ENCODE data around the gene BTN3A1. TPM values are rescaled to one million over a fixed set of nuclear protein-coding genes. Genes with fewer than 3 reads are reported as not detected.
"Not testable (repeated sequence)": the region's sequence is repeated elsewhere in the genome, so short reads cannot be mapped to it uniquely, and the experiment has no call there.

BTN3A1 gene
- total and polyA plus RNA-seq, 12 donors = 3.9 to 44.3 (median 8.6) TPM

DNA sequence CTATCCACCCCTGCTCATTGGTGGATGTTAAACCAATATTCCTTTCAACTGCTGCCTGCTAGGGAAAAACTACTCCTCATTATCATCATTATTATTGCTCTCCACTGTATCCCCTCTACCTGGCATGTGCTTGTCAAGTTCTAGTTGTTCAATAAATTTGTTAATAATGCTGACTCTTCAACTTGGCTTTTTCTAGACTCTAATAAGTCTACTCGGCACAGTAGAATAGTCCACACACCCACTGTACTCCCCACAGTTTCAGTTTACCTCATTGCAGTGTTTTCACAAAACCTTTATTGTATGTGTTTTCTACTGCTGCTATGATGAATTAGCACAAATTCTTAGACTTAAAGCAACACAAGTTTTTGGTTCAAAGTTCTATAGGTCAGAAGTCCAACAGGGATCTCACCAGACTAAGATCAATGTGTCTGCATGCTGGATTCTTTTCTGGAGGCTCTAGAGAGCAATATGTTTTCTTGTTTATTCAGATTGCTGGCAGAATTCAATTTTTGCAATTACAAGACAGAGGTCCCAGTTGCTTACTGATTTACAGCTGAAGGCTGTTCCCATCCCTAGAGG lies 13.1 kb downstream of the BTN3A1 start:
- intact Hi-C loops (cut with DNase I) = no loop called here
- H3K36me3 ChIP-seq = peaks cover 0 to 52% (median 12%) of the 10 kb centered on the region in 9 donors
- WGBS, 2 donors = 86 to 94% methylated on average over 1 of the region's 1 CpG
- peaks cover 0 to 21% (median 0%) of the 10 kb centered on the region in 11 donors for H3K9me3 ChIP-seq
- H3K4me1 ChIP-seq = peaks cover 0 to 2% (median 0%) of the 10 kb centered on the region in 9 donors
- ATAC-seq (no peak), DNase-seq (no peak)
- no peak overlapping the region for H3K27ac ChIP-seq
- TF ChIP-seq, protein P1, sequence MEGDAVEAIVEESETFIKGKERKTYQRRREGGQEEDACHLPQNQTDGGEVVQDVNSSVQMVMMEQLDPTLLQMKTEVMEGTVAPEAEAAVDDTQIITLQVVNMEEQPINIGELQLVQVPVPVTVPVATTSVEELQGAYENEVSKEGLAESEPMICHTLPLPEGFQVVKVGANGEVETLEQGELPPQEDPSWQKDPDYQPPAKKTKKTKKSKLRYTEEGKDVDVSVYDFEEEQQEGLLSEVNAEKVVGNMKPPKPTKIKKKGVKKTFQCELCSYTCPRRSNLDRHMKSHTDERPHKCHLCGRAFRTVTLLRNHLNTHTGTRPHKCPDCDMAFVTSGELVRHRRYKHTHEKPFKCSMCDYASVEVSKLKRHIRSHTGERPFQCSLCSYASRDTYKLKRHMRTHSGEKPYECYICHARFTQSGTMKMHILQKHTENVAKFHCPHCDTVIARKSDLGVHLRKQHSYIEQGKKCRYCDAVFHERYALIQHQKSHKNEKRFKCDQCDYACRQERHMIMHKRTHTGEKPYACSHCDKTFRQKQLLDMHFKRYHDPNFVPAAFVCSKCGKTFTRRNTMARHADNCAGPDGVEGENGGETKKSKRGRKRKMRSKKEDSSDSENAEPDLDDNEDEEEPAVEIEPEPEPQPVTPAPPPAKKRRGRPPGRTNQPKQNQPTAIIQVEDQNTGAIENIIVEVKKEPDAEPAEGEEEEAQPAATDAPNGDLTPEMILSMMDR (IDR thresholded peaks at IDR 0.05) = no peak
- H3K4me3 ChIP-seq = no peak overlapping the region
- no peaks in the 10 kb centered on the region for H3K27me3 ChIP-seq

DNA sequence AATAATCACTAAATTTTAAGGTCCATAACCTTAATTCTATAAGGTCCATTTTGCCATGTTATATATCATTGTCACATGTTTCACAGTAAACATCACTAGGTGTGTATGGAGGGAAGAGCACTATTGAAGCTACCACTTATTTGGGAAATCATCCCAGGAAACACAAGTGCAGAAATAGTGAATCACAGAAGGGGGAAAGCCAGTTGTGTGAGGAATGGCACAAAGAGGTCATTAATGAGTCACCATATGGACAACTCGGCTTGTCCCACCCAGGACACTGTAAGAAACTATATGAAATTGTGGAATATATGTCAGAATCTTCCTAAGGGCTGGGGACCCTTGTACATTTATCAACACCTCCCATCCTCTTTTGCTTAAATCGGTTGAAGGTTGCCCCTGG lies 13.7 kb downstream of the BTN3A1 start:
- Histone ChIP-seq H3K9me3 (peaks cover 0 to 21% (median 0%) of the 10 kb centered on the region in 11 donors), H3K27me3 (no peaks in the 10 kb centered on the region), H3K27ac (no peak overlapping the region), H3K36me3 (peaks cover 0 to 45% (median 8%) of the 10 kb centered on the region in 9 donors), H3K4me3 (no peak overlapping the region), H3K4me1 (peaks cover 0 to 9% (median 4%) of the 10 kb centered on the region in 9 donors)
- 93 to 94% methylated on average over 2 of the region's 2 CpGs for WGBS, 2 donors
- intact Hi-C loops (cut with DNase I) = no loop called here
- ATAC-seq (no peak), DNase-seq (no peak)
- TF ChIP-seq, protein P1 (IDR thresholded peaks at IDR 0.05) = no peak

DNA sequence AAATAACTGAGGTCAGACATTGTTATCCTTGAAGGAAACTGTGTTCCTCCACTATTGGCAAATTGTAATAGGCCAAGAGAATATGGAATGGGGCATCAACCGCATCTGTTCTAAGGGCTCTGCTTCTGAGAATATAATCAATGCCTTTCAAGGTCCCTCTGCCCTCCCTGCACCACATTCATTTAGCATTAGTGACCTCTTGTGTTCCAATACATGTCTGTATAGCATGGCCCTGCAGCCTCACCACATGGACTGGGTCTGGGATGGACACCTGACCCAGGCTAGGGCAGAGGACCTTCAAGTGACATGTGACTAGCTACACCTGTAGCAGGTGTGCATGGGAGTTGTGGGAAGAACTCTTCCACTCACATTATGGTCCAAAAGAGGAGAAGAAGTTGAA lies 14.2 kb downstream of the BTN3A1 start:
- TF ChIP-seq, protein P1 (IDR thresholded peaks at IDR 0.05) = no peak
- whole genome bisulfite sequencing, 2 donors = 100% methylated on average over 1 of the region's 1 CpG
- no peak for ATAC-seq

DNA sequence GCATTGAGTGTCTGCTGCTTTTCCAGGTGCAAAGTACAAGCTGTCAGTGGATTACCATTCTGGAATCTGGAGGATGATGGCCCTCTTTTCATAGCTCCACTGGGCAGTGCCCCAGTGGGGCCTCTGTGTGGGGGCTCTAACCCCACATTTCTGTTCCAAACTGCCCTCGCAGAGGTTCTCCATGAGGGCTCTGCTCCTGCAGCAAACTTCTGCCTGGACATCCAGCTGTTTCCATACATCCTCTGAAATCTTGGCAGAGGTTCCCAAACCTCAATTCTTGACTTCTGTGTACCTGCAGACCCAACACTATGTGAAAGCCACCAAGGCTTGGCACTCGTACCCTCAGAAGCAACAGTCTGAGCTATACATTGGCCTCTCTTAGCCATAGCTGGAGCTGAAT lies 16.0 kb downstream of the BTN3A1 start:
- ATAC-seq; H3K27me3 ChIP-seq; DNase-seq; H3K4me3 ChIP-seq; H3K27ac ChIP-seq; intact Hi-C loops (cut with DNase I): not testable (repeated sequence)
- H3K4me1 ChIP-seq = peaks cover 0 to 23% (median 15%) of the 10 kb centered on the region in 9 donors
- H3K9me3 ChIP-seq = peaks cover 0 to 21% (median 0%) of the 10 kb centered on the region in 11 donors
- WGBS, 2 donors = 99% methylated on average over 2 of the region's 2 CpGs
- H3K36me3 ChIP-seq = peaks cover 0 to 22% (median 0%) of the 10 kb centered on the region in 9 donors

More for the DNA sequence above, 14.2 kb downstream of the BTN3A1 start:
- Histone ChIP-seq H3K4me3 (no peak overlapping the region), H3K4me1 (peaks cover 0 to 11% (median 6%) of the 10 kb centered on the region in 9 donors), H3K27ac (no peak overlapping the region), H3K36me3 (peaks cover 0 to 40% (median 4%) of the 10 kb centered on the region in 9 donors), H3K27me3 (no peaks in the 10 kb centered on the region), H3K9me3 (peaks cover 0 to 21% (median 0%) of the 10 kb centered on the region in 11 donors)
- intact Hi-C loops (cut with DNase I) = no loop called here
- DNase-seq = no peak

DNA sequence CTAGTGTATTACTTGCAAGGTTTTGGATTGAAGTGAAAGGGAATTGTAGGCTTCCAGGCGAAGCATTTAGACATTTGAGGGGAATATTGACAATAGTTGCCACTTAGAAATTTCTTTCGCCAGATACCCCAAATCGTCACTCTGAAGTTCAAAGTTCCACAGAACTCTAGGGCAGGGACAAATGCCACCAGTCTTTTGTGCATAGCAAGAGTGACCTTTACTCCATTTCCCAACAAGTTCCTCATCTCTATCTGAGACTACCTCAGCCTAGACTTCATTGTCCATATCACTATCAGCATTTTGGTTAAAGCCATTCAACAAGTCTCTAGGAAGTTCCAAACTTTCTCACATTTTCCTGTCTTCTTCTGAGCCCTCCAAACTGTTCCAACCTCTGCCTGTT lies 16.7 kb downstream of the BTN3A1 start:
- intact Hi-C loops (cut with DNase I); ATAC-seq; H3K27ac ChIP-seq; H3K4me3 ChIP-seq; DNase-seq; H3K27me3 ChIP-seq: not testable (repeated sequence)
- 97 to 98% methylated on average over 3 of the region's 3 CpGs for WGBS, 2 donors
- Histone ChIP-seq H3K4me1 (peaks cover 0 to 29% (median 16%) of the 10 kb centered on the region in 9 donors), H3K9me3 (peaks cover 0 to 21% (median 0%) of the 10 kb centered on the region in 11 donors), H3K36me3 (peaks cover 0 to 15% (median 0%) of the 10 kb centered on the region in 9 donors)

All from heart right ventricle (tissue), 16 donors.